Activated T-helper 17 cell treated with anti-CD3 and anti-CD28 coated beads, Interleukin-2, amount 50 U/mL, for 72 hours (primary cell): ENCODE data around the gene TMEM150C. TPM values are rescaled to one million over a fixed set of nuclear protein-coding genes. Genes with fewer than 3 reads are reported as not detected.
"Not testable (repeated sequence)": the region's sequence is repeated elsewhere in the genome, so short reads cannot be mapped to it uniquely, and the experiment has no call there.

Experiments used
- ATAC-seq: fragments of 150-1000 bp; cut with Tn5 transposase; replicated peaks from 2 replicates; pipeline ENCODE4 v1.10.0; 2021; ENCODE audit warnings: mild to moderate bottlenecking, moderate library complexity
- H3K27ac Mint-ChIP-seq: one replicate; pipeline ENCODE4 v1.8.0; 2022; ENCODE audit warnings: mixed read lengths
- H3K27me3 Mint-ChIP-seq: one replicate; pipeline ENCODE4 v1.8.0; 2022; ENCODE audit warnings: mixed read lengths
- H3K36me3 Mint-ChIP-seq: one replicate; pipeline ENCODE4 v1.8.0; 2022; ENCODE audit warnings: low read depth, mild to moderate bottlenecking, mixed read lengths
- H3K4me1 Mint-ChIP-seq: one replicate; pipeline ENCODE4 v1.8.0; 2022; ENCODE audit warnings: mixed read lengths
- H3K4me3 Mint-ChIP-seq: one replicate; pipeline ENCODE4 v1.8.0; 2022; ENCODE audit warnings: mild to moderate bottlenecking, mixed read lengths
- H3K9me3 Mint-ChIP-seq: one replicate; pipeline ENCODE4 v1.8.0; 2022; ENCODE audit warnings: mixed read lengths
- total RNA-seq, 2 donors: library from RNA; stranded (reverse); gene quantifications; one replicate each; pipeline ENCODE4 v1.2.3, GENCODE V29; 2022

Gene TMEM150C
- total RNA-seq, 2 donors from 2014 or later: not detected

GRCh38 chr4:82585690-82586435, 24.1 kb upstream of the TMEM150C start:
- no peak for ATAC-seq
- Mint-ChIP-seq H3K36me3 (no peaks in the 10 kb centered on the region), H3K27me3 (peaks cover 8% of the 10 kb centered on the region), H3K27ac (no peak overlapping the region), H3K4me1 (no peaks in the 10 kb centered on the region), H3K4me3 (no peak overlapping the region), H3K9me3 (no peaks in the 10 kb centered on the region)

GRCh38 chr4:82584931-82585330, 23.1 kb upstream of the TMEM150C start:
- H3K27me3 Mint-ChIP-seq: peaks cover 8% of the 10 kb centered on the region
- no peaks in the 10 kb centered on the region for H3K9me3 Mint-ChIP-seq
- no peak for ATAC-seq
- H3K27ac Mint-ChIP-seq: no peak overlapping the region
- H3K36me3 Mint-ChIP-seq: no peaks in the 10 kb centered on the region
- H3K4me3 Mint-ChIP-seq: no peak overlapping the region
- no peaks in the 10 kb centered on the region for H3K4me1 Mint-ChIP-seq

GRCh38 chr4:82583897-82584587, 22.3 kb upstream of the TMEM150C start:
- peaks cover 8% of the 10 kb centered on the region for H3K27me3 Mint-ChIP-seq
- no peaks in the 10 kb centered on the region for H3K4me1 Mint-ChIP-seq
- no peak for ATAC-seq
- no peak overlapping the region for H3K4me3 Mint-ChIP-seq
- H3K36me3 Mint-ChIP-seq: no peaks in the 10 kb centered on the region
- no peaks in the 10 kb centered on the region for H3K9me3 Mint-ChIP-seq
- H3K27ac Mint-ChIP-seq: no peak overlapping the region

- H3K27ac Mint-ChIP-seq: no peak overlapping the region
These were observed 18.1 kb upstream of the TMEM150C start for GRCh38 chr4:82579932-82580331.

GRCh38 chr4:82578935-82579334, 17.1 kb upstream of the TMEM150C start:
- Mint-ChIP-seq H3K27ac (no peak overlapping the region), H3K9me3 (no peaks in the 10 kb centered on the region), H3K4me1 (no peaks in the 10 kb centered on the region), H3K36me3 (no peaks in the 10 kb centered on the region), H3K4me3 (no peak overlapping the region), H3K27me3 (peaks cover 14% of the 10 kb centered on the region)
- ATAC-seq: no peak

More at GRCh38 chr4:82579932-82580331, 18.1 kb upstream of the TMEM150C start:
- Mint-ChIP-seq H3K9me3 (no peaks in the 10 kb centered on the region), H3K36me3 (no peaks in the 10 kb centered on the region), H3K4me3 (no peak overlapping the region), H3K4me1 (no peaks in the 10 kb centered on the region), H3K27me3 (peaks cover 8% of the 10 kb centered on the region)
- ATAC-seq: no peak

- no peaks in the 10 kb centered on the region for H3K36me3 Mint-ChIP-seq
- no peak overlapping the region for H3K4me3 Mint-ChIP-seq
- H3K4me1 Mint-ChIP-seq: no peaks in the 10 kb centered on the region
- H3K9me3 Mint-ChIP-seq: no peaks in the 10 kb centered on the region
- no peak for ATAC-seq
- no peak overlapping the region for H3K27ac Mint-ChIP-seq
- peaks cover 6% of the 10 kb centered on the region for H3K27me3 Mint-ChIP-seq
These were observed 15.7 kb upstream of the TMEM150C start for GRCh38 chr4:82577451-82577850.

- Mint-ChIP-seq H3K4me1 (no peaks in the 10 kb centered on the region), H3K27ac (no peak overlapping the region), H3K36me3 (no peaks in the 10 kb centered on the region), H3K27me3 (peaks cover 22% of the 10 kb centered on the region), H3K4me3 (no peak overlapping the region), H3K9me3 (no peaks in the 10 kb centered on the region)
- ATAC-seq: no peak
These were observed 7.9 kb upstream of the TMEM150C start for GRCh38 chr4:82569727-82570126.

GRCh38 chr4:82569076-82569475, 7.3 kb upstream of the TMEM150C start:
- no peaks in the 10 kb centered on the region for H3K9me3 Mint-ChIP-seq
- H3K4me3 Mint-ChIP-seq: no peak overlapping the region
- H3K4me1 Mint-ChIP-seq: no peaks in the 10 kb centered on the region
- ATAC-seq: no peak
- H3K36me3 Mint-ChIP-seq: no peaks in the 10 kb centered on the region
- peaks cover 18% of the 10 kb centered on the region for H3K27me3 Mint-ChIP-seq
- no peak overlapping the region for H3K27ac Mint-ChIP-seq

GRCh38 chr4:82567444-82567843, 5.7 kb upstream of the TMEM150C start:
- H3K4me1 Mint-ChIP-seq: peaks cover 2% of the 10 kb centered on the region
- no peak overlapping the region for H3K27ac Mint-ChIP-seq
- ATAC-seq: no peak
- H3K4me3 Mint-ChIP-seq: no peak overlapping the region
- H3K9me3 Mint-ChIP-seq: no peaks in the 10 kb centered on the region
- no peaks in the 10 kb centered on the region for H3K36me3 Mint-ChIP-seq
- peaks cover 28% of the 10 kb centered on the region for H3K27me3 Mint-ChIP-seq

- peaks cover 46% of the 10 kb centered on the region for H3K27me3 Mint-ChIP-seq
These were observed 721 bp upstream of the TMEM150C start for GRCh38 chr4:82562564-82562854.

GRCh38 chr4:82560853-82561785, 669 bp downstream of the TMEM150C start:
- Mint-ChIP-seq H3K27me3 (peaks cover 52% of the 10 kb centered on the region), H3K4me1 (peaks cover 10% of the 10 kb centered on the region), H3K9me3 (no peaks in the 10 kb centered on the region), H3K4me3 (peak overlapping the region; percentile 60), H3K27ac (no peak overlapping the region), H3K36me3 (no peaks in the 10 kb centered on the region)
- no peak for ATAC-seq

More at GRCh38 chr4:82562564-82562854, 721 bp upstream of the TMEM150C start:
- H3K27ac Mint-ChIP-seq: no peak overlapping the region
- ATAC-seq: no peak
- H3K4me1 Mint-ChIP-seq: peaks cover 10% of the 10 kb centered on the region
- H3K36me3 Mint-ChIP-seq: no peaks in the 10 kb centered on the region
- no peaks in the 10 kb centered on the region for H3K9me3 Mint-ChIP-seq
- peak overlapping the region; percentile 80 for H3K4me3 Mint-ChIP-seq

GRCh38 chr4:82559735-82560120, 2.1 kb downstream of the TMEM150C start:
- H3K4me1 Mint-ChIP-seq: peaks cover 10% of the 10 kb centered on the region
- H3K9me3 Mint-ChIP-seq: no peaks in the 10 kb centered on the region
- no peak overlapping the region for H3K27ac Mint-ChIP-seq
- H3K36me3 Mint-ChIP-seq: no peaks in the 10 kb centered on the region
- no peak for ATAC-seq
- H3K4me3 Mint-ChIP-seq: no peak overlapping the region
- H3K27me3 Mint-ChIP-seq: peaks cover 51% of the 10 kb centered on the region

GRCh38 chr4:82559090-82559734, 2.6 kb downstream of the TMEM150C start:
- H3K36me3 Mint-ChIP-seq, H3K4me1 Mint-ChIP-seq, H3K4me3 Mint-ChIP-seq, ATAC-seq, H3K9me3 Mint-ChIP-seq, H3K27ac Mint-ChIP-seq: not testable (repeated sequence)
- peaks cover 51% of the 10 kb centered on the region for H3K27me3 Mint-ChIP-seq

- no peak overlapping the region for H3K4me3 Mint-ChIP-seq
- peaks cover 37% of the 10 kb centered on the region for H3K27me3 Mint-ChIP-seq
These were observed 6.5 kb downstream of the TMEM150C start for GRCh38 chr4:82555276-82555675.

More at GRCh38 chr4:82555276-82555675, 6.5 kb downstream of the TMEM150C start:
- Mint-ChIP-seq H3K27ac (no peak overlapping the region), H3K9me3 (no peaks in the 10 kb centered on the region), H3K36me3 (no peaks in the 10 kb centered on the region), H3K4me1 (no peaks in the 10 kb centered on the region)
- ATAC-seq: no peak
